GM12891 (cell line): ENCODE results near the gene TMEM63B.

Experiments
- PAX5 ChIP-seq: IDR thresholded peaks from 2 replicates; pipeline ENCODE4 v1.6.1; 2011; ENCODE audit warnings: low read length, moderate library complexity, mild to moderate bottlenecking; ENCODE audit not compliant: insufficient read depth, severe bottlenecking
- POLR2A ChIP-seq: IDR thresholded peaks from 2 replicates; pipeline ENCODE4 v1.6.1; 2011; ENCODE audit warnings: low read depth, low read length, control low read depth
- POLR2AphosphoS5 ChIP-seq: IDR thresholded peaks from 2 replicates; pipeline ENCODE4 v1.6.1; 2011; ENCODE audit warnings: low read depth, low read length, control low read depth
- POU2F2 ChIP-seq: IDR thresholded peaks from 2 replicates; pipeline ENCODE4 v1.6.1; 2011; ENCODE audit warnings: low read depth, mild to moderate bottlenecking, control low read depth, low read length, moderate library complexity
- SPI1 ChIP-seq: IDR thresholded peaks from 2 replicates; pipeline ENCODE4 v1.6.1; 2011; ENCODE audit warnings: low read depth, low read length, control low read depth
- TAF1 ChIP-seq: IDR thresholded peaks from 2 replicates; pipeline ENCODE4 v1.6.1; 2011; ENCODE audit warnings: low read depth, low read length, control low read depth

GRCh38 chr6:44080561-44081521 is 46.5 kb upstream of the TMEM63B start:
- no peak for TF ChIP-seq POLR2AphosphoS5
- TF ChIP-seq POLR2A, result no peak
- no peak for TF ChIP-seq PAX5
- no peak for TF ChIP-seq TAF1
- no peak for TF ChIP-seq SPI1
- no peak for TF ChIP-seq POU2F2
